HG03460 (cell line): ENCODE data around the gene PRAMEF9.
"Not testable (repeated sequence)": the region's sequence is repeated elsewhere in the genome, so short reads cannot be mapped to it uniquely, and the experiment has no call there.

Experiments used
- ATAC-seq: cut with Tn5 transposase; IDR thresholded peaks from one replicate; pipeline ENCODE4 v1.9.1; 2021; ENCODE audit not compliant: unreplicated experiment

PRAMEF9 gene

GRCh38 chr1:13171548-13171947 is at the start of gene PRAMEF9:
Gene PRAMEF9, plus strand, starts transcription at chr1:13171848. Its CDS starts 3,433 bp downstream, at chr1:13175281.
- not testable (repeated sequence) for ATAC-seq

- ATAC-seq, result not testable (repeated sequence)
These were observed 15.7 kb upstream of the PRAMEF9 start, which contains the start of gene PRAMEF26 for GRCh38 chr1:13155909-13156308. Gene PRAMEF26, minus strand, starts transcription at chr1:13156009. Its CDS starts 2,914 bp downstream, at chr1:13153095.

- ATAC-seq, result not testable (repeated sequence)
These were observed 6.1 kb upstream of the PRAMEF9 start, which contains the start of gene HNRNPCL4 for GRCh38 chr1:13165531-13165930. Gene HNRNPCL4, minus strand, starts transcription at chr1:13165631. Its CDS starts 164 bp downstream, at chr1:13165467.

GRCh38 chr1:13201309-13201708 is 29.7 kb downstream of the PRAMEF9 start, which contains the start of gene PRAMEF13:
Gene PRAMEF13, minus strand, starts transcription at chr1:13201409. Its CDS starts 1,820 bp downstream, at chr1:13199589.
- ATAC-seq, result not testable (repeated sequence)

- not testable (repeated sequence) for ATAC-seq
These were observed 37.1 kb downstream of the PRAMEF9 start for GRCh38 chr1:13208712-13209111.

- not testable (repeated sequence) for ATAC-seq
These were observed 45.0 kb downstream of the PRAMEF9 start for GRCh38 chr1:13216619-13217018.

GRCh38 chr1:13219203-13219602 is 47.6 kb downstream of the PRAMEF9 start:
- not testable (repeated sequence) for ATAC-seq

GRCh38 chr1:13222788-13223187 is 51.1 kb downstream of the PRAMEF9 start:
- not testable (repeated sequence) for ATAC-seq

- no peak for ATAC-seq
These were observed 52.9 kb downstream of the PRAMEF9 start for GRCh38 chr1:13224480-13225060.

- ATAC-seq, result not testable (repeated sequence)
These were observed 54.1 kb downstream of the PRAMEF9 start, which contains the start of gene PRAMEF18 for GRCh38 chr1:13225675-13226204. Gene PRAMEF18, minus strand, starts transcription at chr1:13226154. Its CDS starts 48 bp downstream, at chr1:13226106.

- ATAC-seq, result not testable (repeated sequence)
These were observed 55.8 kb downstream of the PRAMEF9 start for GRCh38 chr1:13227271-13228055.

- no peak for ATAC-seq
These were observed 56.7 kb downstream of the PRAMEF9 start for GRCh38 chr1:13228343-13228781.
